ENCODE measurements around the gene CHD1. TPM values are rescaled to one million over a fixed set of nuclear protein-coding genes. Genes with fewer than 3 reads are reported as not detected.

The CHD1 gene
- 44.8 and 254 TPM in 2 replicates for total RNA-seq (2011; cell fraction: chromatin; rRNA removed; ENCODE audit: low replicate concordance)
- 14.8 and 27.5 TPM in 2 replicates for total RNA-seq (2011; cell fraction: nucleolus; rRNA removed)
- 79.9 and 108 TPM in 2 replicates for total RNA-seq (2011; cell fraction: nucleoplasm; rRNA removed)
- total RNA-seq (2014; rRNA removed) (55.6 and 58.7 TPM in 2 replicates), total RNA-seq (2014; rRNA removed; fragmentation: Illumina TruSeq; extraction: Trizol) (103 and 112 TPM in 2 replicates), total RNA-seq (2015; rRNA removed; fragmentation: Illumina TruSeq; extraction: Trizol) (124 and 133 TPM in 2 replicates), total RNA-seq (2021) (48.8 and 50.3 TPM in 2 replicates), polyA plus RNA-seq (2011; rRNA removed) (38.0 and 68.0 TPM in 2 replicates), polyA plus RNA-seq (2014; fragmentation: Illumina TruSeq; extraction: Trizol) (56.4 and 90.8 TPM in 2 replicates), polyA plus RNA-seq (2014; fragmentation: Nextera tagmentation; extraction: Ambion mirVana) (10 to 100 TPM; 27.3 to 28.6 TPM), polyA plus RNA-seq (2014; rRNA removed) (45.3 and 52.6 TPM in 2 replicates), polyA minus RNA-seq (2011; rRNA and poly(A)+ RNA removed) (142 and 159 TPM in 2 replicates), Bru-seq, nascent RNA (percentile 94 among the genes with signal in this experiment), BruChase-seq, experiment 1, labeled RNA remaining after a 2-hour chase (percentile 97 among the genes with signal in this experiment), BruChase-seq, experiment 2, labeled RNA remaining after a 6-hour chase (percentile 97 among the genes with signal in this experiment)
- polyA plus RNA-seq (2011; cell fraction: cytosol; rRNA removed), result 12.8 and 20.8 TPM in 2 replicates
- 65.9 and 75.1 TPM in 2 replicates for polyA plus RNA-seq (2011; cell fraction: nucleus; rRNA removed)
- 24.9 and 26.1 TPM in 2 replicates for polyA plus RNA-seq (2012)
- 32.8 and 50.2 TPM in 2 replicates for polyA minus RNA-seq (2011; cell fraction: cytosol; rRNA and poly(A)+ RNA removed)
- 89.1 and 140 TPM in 2 replicates for polyA minus RNA-seq (2011; cell fraction: nucleus; rRNA and poly(A)+ RNA removed)
- long read RNA-seq, experiment 1, full-length matches to known transcripts, result 46 of 180 reads
- long read RNA-seq, experiment 1, partial matches to known transcripts, result 104 of 180 reads
- long read RNA-seq, experiment 1, other reads (novel, unspliced or antisense), result 30 of 180 reads
- long read RNA-seq, experiment 2, partial matches to known transcripts, result 5 of 22 reads
- long read RNA-seq, experiment 2, other reads (novel, unspliced or antisense), result 12 of 22 reads
- long read RNA-seq, experiment 3, partial matches to known transcripts, result 32 of 37 reads
- long read RNA-seq, experiment 3, other reads (novel, unspliced or antisense), result 5 of 37 reads

DNA sequence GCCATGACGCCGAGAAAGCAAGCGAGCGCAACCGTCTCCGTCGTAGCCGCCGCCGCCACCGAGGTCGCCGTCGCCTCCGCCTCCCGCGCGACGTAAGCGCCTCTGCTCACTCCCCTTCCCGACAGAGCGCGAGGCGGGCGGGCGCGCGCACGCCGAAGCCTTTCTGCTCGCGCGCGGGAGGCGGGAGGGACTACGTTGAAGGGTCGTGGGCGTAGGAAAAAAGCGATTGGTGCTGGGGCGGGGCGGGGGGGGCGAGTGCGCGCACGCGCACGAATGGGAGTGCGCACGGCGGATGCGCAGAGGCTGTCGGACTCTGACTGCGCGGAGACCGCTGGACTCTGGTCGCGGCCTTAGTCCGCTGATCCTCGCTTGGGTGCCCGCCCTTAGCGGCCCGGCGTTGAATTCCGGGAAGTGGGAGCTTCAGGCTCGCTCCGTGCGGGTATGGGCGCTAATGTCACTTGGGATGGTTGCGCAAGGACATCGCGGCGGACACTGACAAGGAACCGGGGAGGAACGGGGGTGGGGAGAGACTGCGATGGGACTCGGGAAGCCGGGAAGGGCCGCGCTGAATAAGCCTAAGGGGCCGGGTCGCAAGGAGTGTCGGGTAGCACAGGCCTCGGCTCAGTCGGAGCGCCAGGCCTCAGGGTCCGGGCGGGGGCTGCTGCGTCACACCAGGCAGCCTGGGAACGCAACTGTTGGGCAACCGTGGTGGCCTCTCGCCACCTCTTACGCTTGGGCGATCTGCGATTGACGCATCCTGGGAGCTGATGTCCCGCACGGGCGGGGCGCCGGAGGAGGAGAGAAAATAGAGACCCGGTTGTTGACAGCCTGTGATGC is at the start of gene CHD1:
TSS of gene CHD1 (minus strand) at position 135 of the 837 bp plus-strand sequence. CDS start 2,621 bp downstream, outside the sequence.
- POLR2A ChIA-PET, result interaction anchor here (0.5 to 4.3 kb wide), 15 partner anchors 9 to 1808 kb away, joined by 3 to 38 read pairs (median 4); no protein-coding TSS in a partner anchor
- TF ChIP-seq FOXM1 (IDR thresholded peaks at IDR 0.05; ENCODE audit: low read depth), result no peak
- TF ChIP-seq FOXM1 (CRISPR knock-in tag; IDR thresholded peaks at IDR 0.05; ENCODE audit: low read depth), result no peak
- no peak for TF ChIP-seq ZNF311 (CRISPR knock-in tag; IDR thresholded peaks at IDR 0.05)
- TF ChIP-seq, protein P1, sequence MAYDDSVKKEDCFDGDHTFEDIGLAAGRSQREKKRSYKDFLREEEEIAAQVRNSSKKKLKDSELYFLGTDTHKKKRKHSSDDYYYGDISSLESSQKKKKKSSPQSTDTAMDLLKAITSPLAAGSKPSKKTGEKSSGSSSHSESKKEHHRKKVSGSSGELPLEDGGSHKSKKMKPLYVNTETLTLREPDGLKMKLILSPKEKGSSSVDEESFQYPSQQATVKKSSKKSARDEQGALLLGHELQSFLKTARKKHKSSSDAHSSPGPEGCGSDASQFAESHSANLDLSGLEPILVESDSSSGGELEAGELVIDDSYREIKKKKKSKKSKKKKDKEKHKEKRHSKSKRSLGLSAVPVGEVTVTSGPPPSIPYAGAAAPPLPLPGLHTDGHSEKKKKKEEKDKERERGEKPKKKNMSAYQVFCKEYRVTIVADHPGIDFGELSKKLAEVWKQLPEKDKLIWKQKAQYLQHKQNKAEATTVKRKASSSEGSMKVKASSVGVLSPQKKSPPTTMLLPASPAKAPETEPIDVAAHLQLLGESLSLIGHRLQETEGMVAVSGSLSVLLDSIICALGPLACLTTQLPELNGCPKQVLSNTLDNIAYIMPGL (CRISPR knock-in tag; IDR thresholded peaks at IDR 0.05), result no peak
- no peak for TF ChIP-seq RFX7 (CRISPR knock-in tag; IDR thresholded peaks at IDR 0.05)
- TF ChIP-seq EP300 (IDR thresholded peaks at IDR 0.05; ENCODE audit: low read length), result peak; percentile 37; the same call in 1 of the 2 replicates
- no peak for TF ChIP-seq GATAD2A (IDR thresholded peaks at IDR 0.05)
- no peak for TF ChIP-seq ELK3 (CRISPR knock-in tag; IDR thresholded peaks at IDR 0.05)
- peak; percentile 85 for TF ChIP-seq TAF7 (tag; IDR thresholded peaks at IDR 0.05)
- no peak for TF ChIP-seq ID3 (CRISPR knock-in tag; IDR thresholded peaks at IDR 0.05)
- TF ChIP-seq ID3 (tag; IDR thresholded peaks at IDR 0.05), result peak; percentile 64; the same call in 1 of the 2 replicates
- TF ChIP-seq COPS2 (conservative IDR thresholded peaks at IDR 0.05), result no peak
- peak; percentile 40; the same call in 1 of the 2 replicates for TF ChIP-seq DMBX1 (CRISPR knock-in tag; IDR thresholded peaks at IDR 0.05; ENCODE audit: borderline replicate concordance)
- no peak for TF ChIP-seq ZNF224 (CRISPR knock-in tag; IDR thresholded peaks at IDR 0.05)

More for the DNA sequence above, at the start of gene CHD1:
- intact Hi-C loops (cut with micrococcal nuclease) (loop anchor here (1.0 to 10.0 kb wide), 4 partner anchors 26 to 1994 kb away; partner anchors contain the start of gene LNPEP), in situ Hi-C loops (cut with MboI) (loop anchor here (10.0 kb wide), 1 partner anchor 96 kb away; no protein-coding TSS in a partner anchor)
- under 1% methylated on average over 88 of the region's 101 CpGs for WGBS (ENCODE audit: insufficient coverage, low coverage, missing lambda C conversion rate)
- peak; percentile 76 for FAIRE-seq
- Histone ChIP-seq H3K9me1 (ENCODE audit: control insufficient read depth, insufficient read depth, low read length) (no peaks in the 10 kb centered on the region), H3K36me3 (ENCODE audit: control insufficient read depth, insufficient read depth, low read length) (peaks cover 29% of the 10 kb centered on the region), H4K20me1 (replicated peaks; ENCODE audit: control insufficient read depth, insufficient read depth, low read length) (peaks cover 9% of the 10 kb centered on the region; the same call in 1 of the 2 replicates), H3K9ac (ENCODE audit: insufficient read depth in 1 of 2, low read depth in 2 of 2, low read length in 2 of 2) (peak within 1 kb of the TSS; percentile 98 to 99), H3K4me2 (ENCODE audit: insufficient read depth, low read length) (peak within 1 kb of the TSS; percentile 90), H2AFZ (ENCODE audit: low read depth, low read length) (peak within 1 kb of the TSS; percentile 95), H3K9me3 (replicated peaks; ENCODE audit: control insufficient read depth, insufficient read depth, low read depth, low read length) (no peaks in the 10 kb centered on the region), H3K27ac (ENCODE audit: extremely low read depth, low read depth, low read length) (peak within 1 kb of the TSS; percentile 100), H3K4me3 (peak within 1 kb of the TSS; percentile 91), H3K27me3 (ENCODE audit: control insufficient read depth in 2 of 2, insufficient read depth in 2 of 2, low read length in 2 of 2) (no peaks in the 10 kb centered on the region), H3K4me1 (replicated peaks in 1 of 2; ENCODE audit: control insufficient read depth in 2 of 2, insufficient read depth in 2 of 2, low read length in 2 of 2) (peaks cover 5 to 9% of the 10 kb centered on the region in 2 experiments; a peak in 4 of 5 replicates), H3K79me2 (ENCODE audit: control insufficient read depth, insufficient read depth, low read length) (peaks cover 80% of the 10 kb centered on the region)
- TSS peak; percentile 61 for BruUV-seq (replicated peaks)
- peak; percentile 81 for ATAC-seq
- CTCF ChIA-PET (ENCODE audit: low intra/inter-chr PET ratio), result no interaction called here
- DNase-seq (ENCODE audit: extremely low read depth in 1 of 4, low spot score in 3 of 4), result peak; percentile 91 to 98 (median 94)
